Regular cardiac myocyte (primary cell): ENCODE data around the gene EIF1AX. TPM values are rescaled to one million over a fixed set of nuclear protein-coding genes. Genes with fewer than 3 reads are reported as not detected.

Source experiments
- total RNA-seq: library from RNA; depleted of rRNA; stranded (reverse); fragments of >200 nt; gene quantifications from 2 replicates; pipeline ENCODE4 v1.2.3, GENCODE V29; 2014

The EIF1AX gene, protein sequence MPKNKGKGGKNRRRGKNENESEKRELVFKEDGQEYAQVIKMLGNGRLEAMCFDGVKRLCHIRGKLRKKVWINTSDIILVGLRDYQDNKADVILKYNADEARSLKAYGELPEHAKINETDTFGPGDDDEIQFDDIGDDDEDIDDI
- total RNA-seq, result 28.8 and 55.2 TPM in 2 replicates

GRCh38 chrX:20141281-20142220 lies at the start of gene EIF1AX:
Gene EIF1AX (minus strand): TSS chrX:20141838. CDS start chrX:20141640, 198 bp downstream.

GRCh38 chrX:20116577-20117240 lies 24.9 kb downstream of the EIF1AX start, which contains the start of gene MAP7D2:
Gene MAP7D2 (minus strand): TSS chrX:20116907. CDS start chrX:20116879, 28 bp downstream.

Other genes starting within 250 kb of the EIF1AX start
- gene BCLAF3, start 150.8 kb downstream of the EIF1AX start, total RNA-seq, result 3.1 and 6.8 TPM in 2 replicates
- 0.38 and 0.56 TPM in 2 replicates for gene MAP7D2, start 24.9 kb downstream of the EIF1AX start, total RNA-seq
- gene RPS6KA3, start 125.1 kb upstream of the EIF1AX start, total RNA-seq, result 41.2 and 52.5 TPM in 2 replicates